HG02973 (cell line): ENCODE data around the gene PPP1CA.
"Not testable (repeated sequence)": the region's sequence is repeated elsewhere in the genome, so short reads cannot be mapped to it uniquely, and the experiment has no call there.

Experiments used
- ATAC-seq: cut with Tn5 transposase; IDR thresholded peaks from one replicate; pipeline ENCODE4 v1.9.1; 2021; ENCODE audit warnings: moderate library complexity; ENCODE audit not compliant: unreplicated experiment

PPP1CA gene

DNA sequence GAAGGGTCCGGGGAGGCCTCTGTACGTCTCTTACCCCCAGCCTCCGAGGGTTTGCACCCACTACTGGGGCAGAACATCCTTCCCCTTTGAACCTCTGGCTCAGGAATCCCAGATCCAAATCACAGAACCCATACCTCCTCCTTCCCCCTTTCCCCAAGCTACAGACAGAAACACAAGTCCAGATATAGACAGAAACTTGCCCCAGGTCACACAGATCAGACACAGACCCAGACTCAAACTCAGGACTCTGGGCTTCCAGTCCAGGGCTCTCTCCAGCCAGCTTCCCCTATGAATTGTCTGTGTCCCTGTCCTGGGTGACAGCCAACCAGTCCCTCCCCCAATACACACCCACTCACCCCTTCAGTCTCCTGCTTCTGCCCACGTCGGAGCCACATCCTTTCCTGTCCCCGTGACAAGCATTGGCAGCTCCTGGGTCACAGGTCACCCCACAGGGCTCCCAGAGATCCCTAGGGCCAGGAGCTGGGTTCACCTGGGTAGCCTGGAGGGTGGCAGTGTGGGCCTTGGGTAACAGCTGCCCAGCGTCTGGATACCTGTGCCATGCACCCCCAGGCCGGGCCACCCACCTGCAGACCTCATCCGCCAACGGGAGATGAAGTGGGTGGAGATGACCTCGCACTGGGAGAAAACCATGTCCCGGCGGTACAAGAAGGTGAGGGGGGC, 3.0 kb upstream of the PPP1CA start:
- no peak for ATAC-seq

DNA sequence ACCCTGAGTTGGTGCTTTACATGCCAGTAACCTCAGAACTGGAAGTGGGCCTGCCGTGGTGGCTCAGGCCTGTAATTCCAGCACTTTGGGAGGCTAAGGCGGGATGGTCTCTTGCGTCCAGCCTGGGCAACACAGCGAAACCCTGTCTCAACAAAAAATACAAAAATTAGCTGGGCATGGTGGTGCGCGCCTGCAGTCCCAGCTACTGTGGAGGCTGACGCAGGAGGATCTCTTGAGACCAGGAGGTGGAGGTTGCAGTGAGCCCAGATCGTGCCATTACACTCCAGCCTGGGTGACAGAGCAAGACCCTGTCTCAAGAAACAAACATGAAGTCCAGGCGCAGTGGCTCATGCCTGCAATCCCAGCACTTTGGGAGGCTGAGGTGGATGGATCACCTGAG, 1.4 kb upstream of the PPP1CA start:
- ATAC-seq = not testable (repeated sequence)

DNA sequence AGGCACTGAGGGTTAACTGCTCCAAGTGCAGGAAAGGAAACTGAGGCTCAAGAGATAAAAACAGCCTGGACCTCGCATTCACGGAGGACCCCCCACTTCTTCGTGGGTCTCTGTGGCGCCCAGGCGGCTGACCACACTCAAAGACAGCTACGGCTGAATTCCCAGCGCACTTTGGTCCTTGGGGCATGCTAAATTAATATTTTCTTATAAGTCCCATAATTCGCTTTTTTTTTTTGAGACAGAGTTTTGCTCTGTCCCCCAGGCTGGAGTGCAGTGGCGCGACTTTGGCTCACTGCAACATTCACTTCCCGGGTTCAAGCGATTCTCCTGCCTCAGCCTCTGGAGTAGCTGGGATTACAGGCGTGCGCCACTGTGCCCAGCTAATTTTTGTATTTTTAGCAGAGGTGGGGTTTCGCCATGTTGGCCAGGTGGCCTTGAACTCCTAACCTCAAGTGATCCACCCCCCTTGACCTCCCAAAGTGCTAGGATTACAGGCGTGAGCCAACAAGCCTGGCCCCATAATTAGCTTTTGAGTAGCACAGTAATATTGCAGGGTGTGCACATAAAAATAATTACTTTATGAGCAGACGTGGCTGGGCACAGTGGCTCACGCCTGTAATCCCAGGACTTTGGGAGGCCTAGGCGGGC, 658 bp upstream of the PPP1CA start:
- not testable (repeated sequence) for ATAC-seq

DNA sequence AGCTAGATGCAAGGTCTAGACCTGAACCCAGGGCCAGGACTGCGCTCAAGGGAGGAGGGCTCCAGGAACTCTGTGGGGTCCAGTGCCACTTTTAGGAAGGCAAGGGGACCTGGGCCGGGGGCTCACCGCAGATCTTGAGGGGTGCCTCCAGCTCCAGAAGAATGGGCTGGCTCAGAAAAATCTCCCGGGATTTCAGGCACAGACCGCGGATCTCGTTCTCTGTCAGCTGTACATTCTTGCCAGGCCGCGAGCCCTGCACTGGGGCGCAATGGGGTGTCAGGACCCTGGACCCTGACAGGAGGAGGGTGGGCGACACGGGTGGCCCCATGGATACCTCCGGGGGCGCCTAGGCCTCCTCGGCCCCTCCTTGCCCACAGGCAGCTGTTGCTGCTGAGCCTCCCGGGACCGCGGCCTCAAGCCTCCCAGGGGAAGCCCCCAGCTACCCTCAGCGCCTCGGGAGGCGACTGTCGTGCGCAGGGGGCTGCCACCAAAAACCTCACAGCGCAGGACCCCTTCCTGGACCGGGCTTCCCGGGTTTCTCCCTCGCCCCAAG, 640 bp downstream of the PPP1CA start:
- ATAC-seq = no peak

DNA sequence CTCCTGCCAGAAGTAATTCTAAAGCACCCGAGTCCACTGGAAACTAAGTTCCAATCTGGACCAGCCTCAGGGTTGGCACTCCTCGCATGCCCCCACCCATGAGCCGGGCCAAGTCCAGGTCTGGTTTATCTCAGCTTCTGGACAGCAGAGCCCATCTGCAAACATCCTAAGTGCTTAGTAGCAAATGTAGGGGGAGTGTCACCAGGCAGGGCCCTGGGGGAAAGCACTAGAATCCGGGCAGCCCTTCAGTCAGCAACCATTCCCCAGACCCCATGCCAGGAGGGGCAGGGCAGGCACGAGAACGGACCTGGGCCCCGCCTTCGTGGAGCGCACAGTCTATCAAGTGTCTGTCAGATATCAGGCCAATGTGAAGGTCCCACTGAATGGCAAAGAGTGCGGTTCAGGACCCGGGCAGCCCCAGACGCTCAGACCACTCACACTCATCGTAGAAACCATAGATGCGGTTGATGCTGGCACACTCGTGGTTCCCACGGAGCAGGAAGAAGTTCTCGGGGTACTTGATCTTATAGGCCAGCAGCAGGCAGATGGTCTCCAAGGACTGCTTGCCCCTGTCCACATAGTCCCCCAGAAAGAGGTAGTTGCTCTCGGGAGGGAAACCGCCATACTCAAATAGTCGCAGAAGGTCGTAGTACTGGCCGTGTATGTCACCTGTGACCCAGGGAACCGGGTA, 1.3 kb downstream of the PPP1CA start:
- ATAC-seq = no peak

DNA sequence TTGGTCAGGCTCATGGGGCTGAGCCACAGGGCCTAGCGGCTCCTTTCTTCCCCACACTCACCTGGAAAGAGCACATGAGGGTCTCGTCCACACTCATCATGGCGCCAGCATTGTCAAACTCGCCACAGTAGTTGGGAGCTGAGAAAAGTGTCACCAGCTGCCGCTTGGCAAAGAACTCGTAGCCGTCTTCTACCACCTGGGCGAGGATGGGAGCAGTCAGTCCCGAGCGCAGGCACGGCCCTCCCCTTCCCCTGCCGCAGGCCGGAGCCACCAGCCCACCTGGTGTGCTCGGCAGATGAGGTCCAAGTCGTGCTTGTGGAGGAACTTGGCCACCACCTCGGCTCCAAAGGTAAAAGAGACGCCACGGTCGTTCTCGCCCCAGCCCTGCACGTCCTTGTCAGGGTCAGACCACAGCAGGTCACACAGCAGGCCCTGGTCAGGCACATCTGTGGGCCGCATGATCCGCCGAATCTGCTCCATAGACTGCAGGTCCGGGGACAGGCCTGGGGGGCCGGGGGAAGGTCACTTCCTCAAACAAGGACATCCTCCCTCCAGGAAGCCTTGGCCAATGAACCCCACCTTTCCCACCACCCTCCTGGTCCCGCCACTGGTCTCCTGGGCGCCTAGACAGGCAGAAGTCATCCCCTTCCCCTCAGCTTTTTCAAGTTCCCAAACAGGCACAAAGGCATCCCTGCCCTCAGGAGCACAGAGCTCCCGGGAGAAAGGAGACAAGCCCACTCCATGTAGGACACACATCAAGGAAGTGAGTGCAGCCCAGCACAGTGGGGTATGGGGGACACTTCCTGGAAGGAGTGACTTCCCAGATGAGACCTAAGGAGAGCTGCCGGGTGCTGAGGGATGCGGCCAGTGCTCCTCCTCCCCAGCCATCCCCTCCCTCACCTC, 2.7 kb downstream of the PPP1CA start:
- ATAC-seq = no peak

DNA sequence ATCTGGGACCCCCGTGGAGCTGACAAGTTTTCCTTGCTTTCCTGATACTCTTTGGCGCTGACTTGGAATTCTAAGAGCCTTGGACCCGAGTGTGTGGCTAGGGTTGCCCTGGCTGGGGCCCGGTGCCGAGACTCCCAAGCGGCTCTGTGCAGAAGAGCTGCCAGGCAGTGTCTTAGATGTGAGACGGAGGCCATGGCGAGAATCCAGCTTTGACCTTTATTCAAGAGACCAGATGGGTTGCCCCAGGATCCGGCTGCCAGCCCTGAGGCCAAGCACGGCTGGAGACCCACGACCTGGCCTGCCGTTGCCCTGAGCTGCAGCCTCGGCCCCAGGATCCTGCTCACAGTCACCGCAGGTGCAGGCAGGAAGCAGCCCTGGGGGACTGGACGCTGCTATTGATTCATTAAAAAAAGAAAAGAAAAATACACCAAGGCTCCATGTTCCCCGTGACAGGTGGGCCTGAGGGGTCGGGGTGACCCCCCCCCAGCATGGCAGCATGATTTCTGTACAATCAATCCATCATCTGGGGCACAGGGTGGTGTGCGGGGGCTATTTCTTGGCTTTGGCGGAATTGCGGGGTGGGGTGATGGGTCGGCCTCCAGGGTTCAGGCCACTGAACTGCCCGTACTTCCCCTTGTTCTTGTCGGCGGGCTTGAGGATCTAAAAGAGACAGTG, 3.5 kb downstream of the PPP1CA start:
- no peak for ATAC-seq

DNA sequence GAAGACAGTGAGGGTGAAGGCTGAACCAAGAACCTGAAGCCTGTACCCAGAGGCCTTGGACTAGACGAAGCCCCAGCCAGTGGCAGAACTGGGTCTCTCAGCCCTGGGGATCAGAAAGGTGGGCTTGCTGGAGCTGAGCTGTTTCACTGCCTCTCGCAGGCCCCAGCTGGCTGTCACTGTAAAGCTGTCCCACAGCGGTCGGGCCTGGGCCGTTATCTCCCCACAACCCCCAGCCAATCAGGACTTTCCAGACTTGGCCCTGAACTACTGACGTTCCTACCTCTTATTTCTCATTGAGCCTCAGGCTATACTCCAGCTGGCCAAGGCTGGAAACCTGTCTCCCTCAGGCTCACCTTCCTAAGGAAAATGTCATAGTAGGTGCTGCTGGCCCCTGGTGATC, 4.1 kb downstream of the PPP1CA start:
- ATAC-seq = no peak

DNA sequence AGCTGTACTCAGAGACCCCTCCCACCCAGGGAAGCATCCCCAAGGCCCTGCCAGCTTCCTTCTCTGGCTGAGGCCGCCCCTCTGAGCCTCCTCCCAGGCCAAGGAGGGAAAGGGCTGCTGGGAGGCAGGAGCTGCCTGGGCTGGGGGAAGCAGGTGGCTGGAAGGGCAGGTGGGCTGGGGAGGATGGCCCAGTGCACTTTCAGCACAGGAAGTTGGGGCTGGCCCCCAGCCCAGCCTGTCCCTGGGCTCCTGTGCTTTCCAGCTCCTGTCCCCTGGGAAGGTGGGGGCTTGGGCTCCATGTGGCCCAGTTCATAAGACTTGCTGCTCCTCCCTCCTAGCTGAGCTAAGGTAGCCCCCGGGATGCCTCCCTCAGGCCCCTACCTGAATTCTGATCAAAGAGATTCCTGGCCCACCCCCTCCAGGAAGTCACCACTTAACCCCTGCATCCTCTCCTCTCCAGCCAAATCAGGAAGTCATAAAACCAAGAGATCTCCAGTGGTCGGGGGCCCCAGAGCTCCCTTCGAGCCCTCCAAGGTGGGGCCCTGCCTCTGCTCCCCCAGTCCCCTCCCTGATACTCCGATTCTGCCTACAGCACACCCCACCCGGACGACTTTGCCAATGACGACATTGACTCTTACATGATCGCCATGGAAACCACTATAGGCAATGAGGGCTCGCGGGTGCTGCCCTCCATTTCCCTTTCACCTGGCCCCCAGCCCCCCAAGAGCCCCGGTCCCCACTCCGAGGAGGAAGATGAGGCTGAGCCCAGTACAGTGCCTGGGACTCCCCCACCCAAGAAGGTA, 4.9 kb downstream of the PPP1CA start:
- no peak for ATAC-seq

DNA sequence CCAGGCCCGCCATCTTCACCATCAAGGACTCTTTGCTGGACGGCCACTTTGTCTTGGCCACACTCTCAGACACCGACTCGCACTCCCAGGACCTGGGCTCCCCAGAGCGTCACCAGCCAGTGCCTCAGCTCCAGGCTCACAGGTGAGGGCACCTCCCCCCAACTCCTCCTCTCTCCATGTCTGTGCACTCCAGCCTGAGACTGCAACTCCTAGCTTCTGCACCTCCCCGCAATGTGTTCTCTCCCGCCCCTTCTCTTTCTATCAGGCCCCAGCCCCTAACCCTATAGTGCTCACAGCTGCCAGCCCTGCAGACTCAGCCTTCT, 5.4 kb downstream of the PPP1CA start:
- ATAC-seq = no peak

DNA sequence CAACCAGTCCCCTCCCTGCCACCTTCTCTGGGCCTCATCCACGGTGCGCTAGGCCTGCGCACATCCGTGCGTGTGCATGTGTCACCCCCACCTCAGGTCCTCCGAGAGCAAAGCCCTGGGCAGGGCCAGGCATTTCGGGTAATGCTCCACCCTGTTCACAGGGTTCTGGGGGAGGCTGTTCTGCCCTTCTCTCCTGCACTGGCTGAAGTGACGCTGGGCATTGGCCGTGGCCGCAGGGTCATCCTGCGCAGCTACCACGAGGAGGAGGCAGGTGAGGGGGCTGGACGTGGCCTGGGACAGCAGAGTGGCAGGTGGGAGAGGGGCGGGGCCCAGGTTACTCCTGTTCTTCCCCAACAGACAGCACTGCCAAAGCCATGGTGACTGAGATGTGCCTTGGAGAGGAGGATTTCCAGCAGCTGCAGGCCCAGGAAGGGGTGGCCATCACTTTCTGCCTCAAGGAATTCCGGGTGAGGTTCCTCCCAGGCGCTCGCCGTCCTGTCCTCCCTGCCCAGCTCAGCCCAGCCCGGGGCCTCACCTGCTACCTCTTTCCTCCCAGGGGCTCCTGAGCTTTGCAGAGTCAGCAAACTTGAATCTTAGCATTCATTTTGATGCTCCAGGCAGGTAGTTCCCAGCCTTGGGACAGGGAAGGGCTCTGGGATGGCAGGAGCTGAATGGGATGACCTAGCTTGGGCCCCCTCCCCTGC, 6.0 kb downstream of the PPP1CA start:
- no peak for ATAC-seq

DNA sequence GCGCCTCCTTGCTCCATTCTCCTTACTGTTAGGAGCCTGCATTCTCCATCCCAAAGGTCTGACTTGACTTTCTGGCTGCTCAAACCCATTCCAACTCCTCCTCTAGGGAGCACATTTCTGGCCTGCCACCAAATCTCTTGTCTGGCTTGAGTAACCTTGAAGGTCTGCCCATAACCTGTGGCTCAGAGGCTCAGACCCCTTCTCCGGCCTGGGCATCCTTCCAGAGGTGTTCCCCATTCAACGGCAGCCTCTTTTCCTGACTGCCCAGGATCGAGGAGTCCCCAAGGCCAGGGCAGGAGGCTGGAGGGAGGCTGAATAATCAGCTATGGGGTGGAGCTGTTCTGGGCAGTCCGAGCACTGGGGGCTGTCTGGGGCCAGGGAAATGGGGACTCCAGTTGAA, 7.7 kb downstream of the PPP1CA start:
- no peak for ATAC-seq

DNA sequence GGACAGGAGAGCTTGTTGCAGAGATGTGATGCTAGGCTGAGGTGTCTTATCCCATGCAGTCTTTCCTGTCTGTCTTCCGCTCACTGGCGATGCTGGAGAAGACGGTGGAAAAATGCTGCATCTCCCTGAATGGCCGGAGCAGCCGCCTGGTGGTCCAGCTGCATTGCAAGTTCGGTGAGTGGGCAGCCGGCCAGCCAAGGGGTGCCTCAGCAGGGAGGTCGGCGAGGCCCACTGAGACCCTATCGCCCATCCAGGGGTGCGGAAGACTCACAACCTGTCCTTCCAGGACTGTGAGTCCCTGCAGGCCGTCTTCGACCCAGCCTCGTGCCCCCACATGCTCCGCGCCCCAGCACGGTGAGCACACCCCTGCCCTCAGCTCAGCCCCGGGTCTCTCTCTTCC, 8.2 kb downstream of the PPP1CA start:
- no peak for ATAC-seq

DNA sequence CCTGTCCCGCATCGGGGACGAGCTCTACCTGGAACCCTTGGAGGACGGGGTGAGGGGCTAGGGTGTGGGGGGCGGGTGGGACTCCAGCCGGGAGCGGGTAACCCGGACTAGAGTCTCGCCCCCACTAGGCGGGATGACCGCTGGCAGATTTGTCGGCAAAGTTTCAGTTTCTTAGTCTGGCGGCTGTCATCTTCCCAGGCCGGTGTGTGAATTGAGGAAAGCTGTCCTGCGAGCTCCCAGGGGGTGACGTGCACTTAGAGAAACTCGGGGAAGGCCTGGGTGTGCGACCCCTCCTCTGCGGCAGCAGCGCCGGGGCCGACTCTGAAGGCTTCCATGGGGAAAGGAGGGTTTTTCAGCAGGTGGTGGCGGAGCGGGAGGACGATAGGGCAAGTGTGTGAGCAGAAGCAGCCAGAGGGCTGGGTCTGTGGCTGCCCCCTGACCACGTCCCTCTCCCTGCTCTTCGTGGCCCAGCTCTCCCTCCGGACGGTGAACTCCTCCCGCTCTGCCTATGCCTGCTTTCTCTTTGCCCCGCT, 9.4 kb downstream of the PPP1CA start:
- ATAC-seq = no peak

DNA sequence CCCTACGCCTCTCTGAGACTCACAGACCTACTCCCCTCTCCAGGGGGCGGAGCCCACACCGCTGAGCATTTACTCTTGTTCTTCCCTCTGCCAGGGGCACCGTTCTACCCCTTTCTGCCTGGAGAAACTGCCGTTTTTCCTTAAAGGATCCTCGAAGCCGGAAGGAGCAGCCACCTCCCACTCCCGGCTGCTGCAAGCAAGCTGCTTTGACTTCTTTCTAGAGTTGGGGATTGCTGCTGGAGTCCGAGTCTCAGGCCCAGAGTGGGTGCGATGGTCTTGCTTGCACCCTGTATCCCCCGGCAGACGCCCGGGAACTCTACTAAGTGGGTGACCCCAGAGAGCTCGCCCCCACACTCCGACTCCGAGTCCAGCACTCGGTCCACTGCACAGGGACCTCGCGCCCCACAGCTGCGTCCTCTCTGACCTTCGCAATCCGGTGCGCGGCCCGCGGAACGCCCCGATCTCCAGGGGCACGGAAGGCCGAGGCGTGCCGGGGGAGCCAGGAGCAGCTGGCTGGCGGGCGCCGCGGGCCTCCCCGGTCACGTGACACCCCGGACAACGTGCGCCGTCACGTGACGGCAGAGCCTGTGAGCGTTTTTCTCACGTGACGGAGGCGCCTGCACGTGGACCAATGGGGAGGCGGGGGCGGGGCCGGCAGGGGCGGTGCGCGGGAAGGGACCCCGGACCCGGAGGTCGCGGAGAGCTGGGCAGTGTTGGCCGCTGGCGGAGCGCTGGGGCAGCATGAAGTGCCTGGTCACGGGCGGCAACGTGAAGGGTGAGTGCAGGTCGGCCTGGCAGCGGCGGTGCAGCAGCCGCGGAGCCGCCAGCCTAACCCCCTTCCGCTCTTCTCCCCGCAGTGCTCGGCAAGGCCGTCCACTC, 10.1 kb downstream of the PPP1CA start, which contains the start of gene RAD9A:
TSS of gene RAD9A (plus strand) at position 683 of the 879 bp plus-strand sequence. CDS start at position 742, 59 bp downstream.
- peak; percentile 46 for ATAC-seq

DNA sequence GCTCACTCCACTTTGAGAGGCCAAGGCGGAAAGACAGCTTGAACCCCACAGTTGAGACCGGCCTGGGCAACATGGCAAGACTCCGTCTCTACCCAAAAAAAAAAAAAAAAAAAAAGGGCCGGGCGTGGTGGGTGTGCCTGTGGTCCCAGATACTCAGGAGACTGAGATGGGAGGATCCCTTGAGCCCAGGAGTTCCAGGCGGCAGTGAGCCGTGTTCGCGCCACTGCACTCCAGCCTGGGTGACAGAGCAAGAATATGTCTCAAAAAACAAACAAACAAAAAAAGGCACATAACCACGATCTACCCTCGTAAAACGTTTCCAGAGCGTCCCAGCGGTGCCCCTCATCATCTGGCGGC, 10.7 kb downstream of the PPP1CA start:
- no peak for ATAC-seq

DNA sequence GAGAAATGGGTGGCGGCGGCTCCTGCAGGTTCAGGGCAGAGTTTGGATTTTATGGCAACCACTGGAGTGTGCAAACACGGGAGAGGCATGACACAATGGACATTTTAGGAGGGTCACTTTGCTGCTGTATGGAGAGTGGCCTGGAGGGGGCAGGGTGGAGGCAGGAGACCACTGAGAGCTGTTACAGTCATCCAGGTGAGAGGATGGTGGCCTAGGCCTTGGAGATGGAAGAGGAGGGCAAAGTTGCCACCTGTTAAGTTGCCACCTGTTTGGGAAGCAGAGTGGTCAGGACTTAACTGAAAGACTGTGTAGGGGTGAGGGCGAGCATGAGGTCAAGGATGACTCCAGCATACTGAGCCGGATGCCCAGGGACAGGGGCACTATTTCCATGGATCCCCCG, 12.2 kb downstream of the PPP1CA start:
- ATAC-seq = no peak

DNA sequence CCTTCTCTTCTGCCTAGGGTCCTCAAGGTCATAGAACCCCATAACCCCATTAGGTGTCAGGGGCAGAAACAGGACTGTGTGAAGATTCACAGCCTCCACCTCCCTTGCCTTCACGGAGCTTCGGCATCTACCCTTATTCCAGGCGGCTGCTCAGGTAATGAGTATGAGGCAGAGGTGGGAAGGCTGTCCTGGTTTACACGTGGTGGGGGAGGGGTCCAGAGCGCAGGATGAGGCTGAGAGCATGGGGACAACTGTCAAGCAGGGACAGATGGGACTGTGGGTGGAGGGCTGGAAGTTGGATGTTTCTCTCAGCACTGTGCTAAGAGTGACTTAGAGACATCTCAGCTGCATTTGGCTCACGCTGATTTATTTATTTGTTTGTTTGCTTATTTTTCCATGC, 14.1 kb downstream of the PPP1CA start:
- ATAC-seq = no peak
